Lower lobe of right lung (tissue), 2 donors: ENCODE results near the gene DNAH12. TPM values are rescaled to one million over a fixed set of nuclear protein-coding genes. Genes with fewer than 3 reads are reported as not detected.
A peak's percentile ranks its signal among the peaks of the same experiment; 100 is the strongest.

ENCODE experiments used
- ATAC-seq, 2 donors: fragments of 200-7000 bp; cut with Tn5 transposase; one replicate each; pipeline ENCODE4 v1.9.1; 2020 to 2022; ENCODE audit warnings: mild to moderate bottlenecking in 2 of 2, moderate library complexity in 2 of 2
- DNase-seq: peaks from one replicate; pipeline ENCODE4 v3.0.0-alpha.2; 2020
- H3K27ac ChIP-seq: fragments of 200-600 bp; one replicate; pipeline ENCODE4 v1.8.0; 2022
- H3K27me3 ChIP-seq: fragments of 200-600 bp; one replicate; pipeline ENCODE4 v1.8.0; 2022; ENCODE audit warnings: low read depth
- H3K36me3 ChIP-seq: fragments of 200-600 bp; one replicate; pipeline ENCODE4 v1.8.0; 2022; ENCODE audit warnings: mild to moderate bottlenecking
- H3K4me1 ChIP-seq: fragments of 200-600 bp; one replicate; pipeline ENCODE4 v1.8.0; 2022
- H3K4me3 ChIP-seq: fragments of 200-600 bp; one replicate; pipeline ENCODE4 v1.8.0; 2022; ENCODE audit warnings: mild to moderate bottlenecking
- H3K9me3 ChIP-seq: fragments of 200-600 bp; one replicate; pipeline ENCODE4 v1.8.0; 2022
- intact Hi-C: fragments of 100-400 bp; cut with DNase I; formaldehyde crosslinking; loops from one replicate; pipeline ENCODE4 v1.11.0; 2022
- total RNA-seq: library from RNA; stranded (reverse); fragmentation: NEBNext Ultra II Directional; extraction: Animal tissue kit (Norgen Biotek cat#: 25700); gene quantifications from one replicate; pipeline ENCODE4 v1.2.1, GENCODE V29; 2021
- TF ChIP-seq, protein P1 (sequence below): fragments of 200-600 bp; IDR thresholded peaks from one replicate; pipeline ENCODE4 v1.8.0; 2022; ENCODE audit warnings: antibody characterized with exemption, mild to moderate bottlenecking
- donor health status: DM: no; HTN: yes; CAD: no; lungs with severe emphysema.

DNAH12 gene
- total RNA-seq, 1 donor from 2014 or later, result 11.2 TPM

DNA sequence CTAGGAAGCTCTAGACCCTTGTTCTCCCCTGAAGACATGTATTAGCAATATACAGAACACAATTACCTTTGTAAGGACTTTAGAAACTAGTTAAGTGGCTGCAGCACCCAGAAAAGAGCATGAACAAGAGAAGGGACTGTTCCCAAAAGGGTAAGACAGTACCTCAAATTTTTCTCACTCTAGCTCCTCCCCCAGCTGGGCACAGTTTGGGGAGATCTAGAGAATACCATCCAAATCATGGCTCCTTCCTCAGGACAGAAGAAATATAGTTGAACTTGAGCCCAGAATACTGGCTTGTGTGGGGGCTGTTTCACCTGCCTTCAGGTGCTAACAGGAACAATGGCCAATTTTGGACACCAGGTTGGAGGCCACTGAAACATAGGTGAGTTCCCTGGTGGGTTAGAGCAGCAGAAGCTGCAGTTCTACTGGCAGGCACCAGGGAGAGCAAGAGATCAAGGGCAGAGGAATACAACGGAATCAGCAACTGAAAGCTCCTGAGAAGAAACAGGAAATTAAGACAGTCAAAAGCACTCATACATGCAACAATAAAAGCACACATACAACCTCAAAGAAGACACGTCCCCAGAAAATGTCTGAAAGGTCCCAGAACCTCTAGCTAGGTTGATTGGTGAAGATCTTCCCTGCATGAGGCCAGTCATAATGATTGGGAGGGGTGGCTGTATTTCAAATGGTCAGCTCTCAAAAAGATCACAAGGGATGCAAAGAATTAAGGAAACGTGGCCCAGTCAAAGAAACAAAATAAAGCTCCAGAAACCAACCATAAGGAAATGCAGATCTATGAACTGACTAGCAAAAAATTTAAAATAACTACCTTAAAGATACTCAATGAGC lies 146.7 kb downstream of the DNAH12 start:
- intact Hi-C loops, result no loop called here
- DNase-seq (no peak), ATAC-seq (peak; percentile 88 to 91)
- H3K36me3 ChIP-seq, result no peaks in the 10 kb centered on the region
- no peak overlapping the region for H3K27ac ChIP-seq
- no peaks in the 10 kb centered on the region for H3K9me3 ChIP-seq
- TF ChIP-seq, protein P1, sequence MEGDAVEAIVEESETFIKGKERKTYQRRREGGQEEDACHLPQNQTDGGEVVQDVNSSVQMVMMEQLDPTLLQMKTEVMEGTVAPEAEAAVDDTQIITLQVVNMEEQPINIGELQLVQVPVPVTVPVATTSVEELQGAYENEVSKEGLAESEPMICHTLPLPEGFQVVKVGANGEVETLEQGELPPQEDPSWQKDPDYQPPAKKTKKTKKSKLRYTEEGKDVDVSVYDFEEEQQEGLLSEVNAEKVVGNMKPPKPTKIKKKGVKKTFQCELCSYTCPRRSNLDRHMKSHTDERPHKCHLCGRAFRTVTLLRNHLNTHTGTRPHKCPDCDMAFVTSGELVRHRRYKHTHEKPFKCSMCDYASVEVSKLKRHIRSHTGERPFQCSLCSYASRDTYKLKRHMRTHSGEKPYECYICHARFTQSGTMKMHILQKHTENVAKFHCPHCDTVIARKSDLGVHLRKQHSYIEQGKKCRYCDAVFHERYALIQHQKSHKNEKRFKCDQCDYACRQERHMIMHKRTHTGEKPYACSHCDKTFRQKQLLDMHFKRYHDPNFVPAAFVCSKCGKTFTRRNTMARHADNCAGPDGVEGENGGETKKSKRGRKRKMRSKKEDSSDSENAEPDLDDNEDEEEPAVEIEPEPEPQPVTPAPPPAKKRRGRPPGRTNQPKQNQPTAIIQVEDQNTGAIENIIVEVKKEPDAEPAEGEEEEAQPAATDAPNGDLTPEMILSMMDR, result peak; percentile 86
- H3K4me1 ChIP-seq, result no peaks in the 10 kb centered on the region
- no peak overlapping the region for H3K4me3 ChIP-seq
- H3K27me3 ChIP-seq, result no peaks in the 10 kb centered on the region

DNA sequence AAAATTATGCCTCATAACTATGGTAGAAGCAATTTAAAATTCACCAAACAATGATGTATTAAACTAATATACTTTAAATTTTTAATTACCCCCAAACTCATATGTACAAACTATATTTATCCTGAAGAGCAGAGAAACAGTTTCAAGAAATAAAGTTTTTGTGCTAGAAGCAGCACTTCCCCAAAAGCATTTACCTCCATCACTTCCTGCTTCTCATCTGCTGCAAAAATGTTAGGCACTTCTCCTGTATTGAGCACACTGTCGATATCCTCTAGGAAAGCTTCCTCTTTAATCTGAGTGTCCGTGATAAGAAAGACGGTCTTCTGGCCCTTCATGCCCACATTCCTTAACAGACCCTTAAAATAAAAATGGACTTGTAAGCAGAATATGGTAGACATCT lies 150.2 kb downstream of the DNAH12 start:
- TF ChIP-seq, protein P1, result no peak
- DNase-seq, result no peak
- Histone ChIP-seq H3K4me1 (no peaks in the 10 kb centered on the region), H3K9me3 (no peaks in the 10 kb centered on the region), H3K27me3 (no peaks in the 10 kb centered on the region), H3K4me3 (no peak overlapping the region), H3K27ac (no peak overlapping the region), H3K36me3 (no peaks in the 10 kb centered on the region)
- intact Hi-C loops, result no loop called here
- no peak for ATAC-seq

DNA sequence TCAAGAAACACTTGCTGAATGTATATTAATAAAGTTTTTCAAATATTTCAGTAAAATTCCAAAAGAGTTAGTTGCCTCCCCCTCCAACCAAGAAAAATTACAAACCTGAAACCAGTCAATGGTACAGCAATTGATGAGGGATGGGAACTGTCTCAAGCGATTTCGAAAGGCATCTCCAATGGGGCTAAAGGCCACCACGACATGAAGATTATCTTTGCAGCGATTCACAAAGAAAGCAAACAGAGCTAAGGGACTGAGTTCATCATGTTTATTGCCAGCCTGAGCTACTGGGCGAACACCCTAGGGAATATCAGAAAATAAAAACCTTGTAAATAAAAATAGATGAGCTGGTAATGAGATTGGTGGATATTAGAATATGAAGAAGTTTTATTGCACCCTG lies 152.4 kb downstream of the DNAH12 start:
- no peaks in the 10 kb centered on the region for H3K27me3 ChIP-seq
- intact Hi-C loops, result no loop called here
- no peak for ATAC-seq

DNA sequence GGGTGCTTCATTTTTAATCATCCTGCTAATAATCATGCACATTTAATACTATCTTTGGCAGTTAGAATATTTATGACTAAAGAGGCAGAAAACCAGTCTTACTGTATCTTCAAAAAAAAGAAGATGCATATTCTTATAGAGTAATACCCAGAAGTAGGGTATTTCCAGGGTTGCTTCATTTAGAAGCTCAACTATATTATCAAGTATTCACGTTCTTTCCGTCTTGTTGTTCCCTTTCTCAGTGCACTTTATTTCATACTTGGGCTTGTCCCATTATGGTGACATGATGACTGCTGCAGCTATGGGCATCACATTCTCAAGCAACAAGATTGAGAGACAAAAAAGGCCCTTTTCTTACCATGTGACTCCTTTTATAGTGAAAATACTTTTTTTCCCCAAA lies 154.9 kb downstream of the DNAH12 start:
- Histone ChIP-seq H3K4me1 (no peaks in the 10 kb centered on the region), H3K4me3 (no peak overlapping the region), H3K27ac (no peak overlapping the region), H3K27me3 (no peaks in the 10 kb centered on the region), H3K36me3 (no peaks in the 10 kb centered on the region), H3K9me3 (no peaks in the 10 kb centered on the region)
- DNase-seq, result no peak
- intact Hi-C loops, result no loop called here
- no peak for ATAC-seq
- TF ChIP-seq, protein P1, result no peak

More for the DNA sequence above, 152.4 kb downstream of the DNAH12 start:
- TF ChIP-seq, protein P1, result no peak
- Histone ChIP-seq H3K27ac (no peak overlapping the region), H3K36me3 (no peaks in the 10 kb centered on the region), H3K9me3 (no peaks in the 10 kb centered on the region), H3K4me3 (no peak overlapping the region), H3K4me1 (no peaks in the 10 kb centered on the region)
- no peak for DNase-seq

DNA sequence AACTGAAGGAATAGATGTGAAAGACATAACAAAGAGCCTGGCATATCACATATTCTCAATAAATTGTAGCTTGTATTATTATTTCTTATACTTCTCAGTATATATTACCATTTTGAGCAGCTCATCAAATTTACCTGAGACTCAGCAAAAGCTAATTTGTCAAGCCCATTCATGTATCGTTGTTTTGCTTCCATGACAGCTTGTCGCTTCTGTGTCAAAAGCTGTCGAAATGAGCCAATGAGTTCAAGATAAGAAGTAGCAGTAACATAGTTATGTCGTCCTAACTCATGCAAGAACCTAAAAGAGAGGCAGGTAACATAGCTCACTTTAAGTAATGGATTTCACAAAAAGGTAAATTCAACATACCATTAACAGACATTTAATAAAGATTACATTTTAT lies 157.8 kb downstream of the DNAH12 start:
- ATAC-seq, result no peak
- DNase-seq, result no peak
- H3K27me3 ChIP-seq, result no peaks in the 10 kb centered on the region
- intact Hi-C loops, result no loop called here
- H3K4me3 ChIP-seq, result no peak overlapping the region
- TF ChIP-seq, protein P1, result no peak
- H3K27ac ChIP-seq, result no peak overlapping the region
- H3K4me1 ChIP-seq, result no peaks in the 10 kb centered on the region
- H3K36me3 ChIP-seq, result no peaks in the 10 kb centered on the region
- H3K9me3 ChIP-seq, result no peaks in the 10 kb centered on the region
